ENCODE data around the gene OR10A2. TPM values are rescaled to one million over a fixed set of nuclear protein-coding genes. Genes with fewer than 3 reads are reported as not detected.

The OR10A2 gene
- polyA plus RNA-seq, 1 donor from 2014 or later, result not detected

DNA sequence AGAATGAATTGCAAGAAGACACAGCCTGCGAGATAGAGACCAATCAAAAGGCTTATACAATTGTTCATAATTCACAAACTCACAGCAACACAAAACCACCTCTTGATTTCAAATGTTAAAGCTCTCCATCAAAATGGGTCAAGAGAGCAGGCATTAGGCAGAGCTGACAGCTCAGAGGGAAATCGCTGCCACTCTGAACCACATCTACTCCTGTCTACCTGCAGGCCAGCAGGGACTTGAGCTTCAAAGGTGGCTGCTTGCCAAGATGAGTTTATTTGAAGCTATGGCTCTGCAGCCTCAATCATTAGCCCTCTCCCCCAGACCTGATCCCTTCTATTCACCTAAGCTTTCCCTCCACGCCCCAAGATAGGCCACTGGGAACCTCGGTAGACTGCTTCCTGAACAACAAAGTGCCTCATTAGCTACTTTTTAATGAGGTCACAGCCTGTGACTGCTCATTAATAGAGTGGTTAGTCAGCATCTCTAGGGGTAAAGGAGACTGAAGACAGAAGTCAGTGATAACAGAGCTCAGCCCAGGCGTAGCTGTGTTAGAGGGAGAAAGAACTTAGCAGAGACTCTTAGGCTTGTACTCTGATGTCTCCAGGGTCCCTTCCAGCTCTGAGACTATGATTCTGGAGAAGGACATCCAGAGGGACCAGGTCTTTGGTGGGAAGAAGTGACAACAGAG is 38.6 kb upstream of the OR10A2 start:
- Histone ChIP-seq H3K79me2 (replicated peaks; ENCODE audit: insufficient read depth, low read length) (no peaks in the 10 kb centered on the region), H3K36me3 (ENCODE audit: insufficient read depth, low read length) (no peaks in the 10 kb centered on the region), H3K4me2 (ENCODE audit: low read length) (no peak overlapping the region), H3K4me3 (ENCODE audit: low read length) (no peak overlapping the region), H3K9me3 (ENCODE audit: low read length) (peaks cover 5% of the 10 kb centered on the region), H3K27ac (ENCODE audit: low read length) (no peak overlapping the region), H3K9me2 (ENCODE audit: insufficient read depth, low read length) (no peaks in the 10 kb centered on the region), H3K27me3 (ENCODE audit: insufficient read depth, low read depth, low read length) (no peaks in the 10 kb centered on the region), H3F3A (ENCODE audit: insufficient read depth, low read length, poor library complexity, severe bottlenecking) (no peaks in the 10 kb centered on the region), H4K20me1 (ENCODE audit: insufficient read depth) (no peaks in the 10 kb centered on the region), H3K9ac (ENCODE audit: low read length) (no peak overlapping the region), H2AFZ (ENCODE audit: low read depth, low read length) (no peak overlapping the region)
- TF ChIP-seq EZH2 (IDR thresholded peaks at IDR 0.05; ENCODE audit: borderline replicate concordance, insufficient read depth, low read length, poor library complexity, severe bottlenecking), result no peak

DNA sequence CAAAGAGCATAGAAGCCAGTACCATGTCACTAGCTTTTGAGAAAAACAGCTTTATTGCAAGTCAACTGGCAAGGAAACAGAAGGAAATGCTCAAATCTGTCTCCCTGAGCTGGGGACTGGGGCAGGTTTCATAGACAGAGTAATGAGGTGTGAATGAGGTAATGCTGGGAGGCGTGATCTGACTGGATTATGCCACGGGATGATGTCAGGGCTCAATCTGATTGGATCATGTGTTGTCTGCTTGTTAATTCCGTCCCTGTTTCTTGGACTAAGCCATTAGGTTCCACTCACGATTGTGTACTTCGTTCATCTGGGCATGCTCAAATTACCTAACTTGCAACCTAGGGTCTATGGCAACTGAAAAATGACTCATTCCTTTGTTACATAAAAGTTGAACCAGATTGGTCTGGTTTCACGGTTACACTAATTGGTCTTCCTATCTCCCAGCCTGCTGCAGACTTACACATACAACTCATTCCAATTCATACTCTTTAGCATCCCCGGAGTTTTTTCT is 37.6 kb upstream of the OR10A2 start:
- H3K9me2 ChIP-seq (ENCODE audit: insufficient read depth, low read length), result no peaks in the 10 kb centered on the region
- TF ChIP-seq EP300 (conservative IDR thresholded peaks at IDR 0.05; ENCODE audit: poor library complexity, severe bottlenecking), result no peak
- H4K20me1 ChIP-seq (ENCODE audit: insufficient read depth), result no peaks in the 10 kb centered on the region
- H3K4me2 ChIP-seq (ENCODE audit: low read length), result no peak overlapping the region
- no peaks in the 10 kb centered on the region for H3F3A ChIP-seq (ENCODE audit: insufficient read depth, low read length, poor library complexity, severe bottlenecking)
- no peak overlapping the region for H3K9ac ChIP-seq (ENCODE audit: low read length)
- no peak overlapping the region for H3K4me3 ChIP-seq (ENCODE audit: low read length)
- no peaks in the 10 kb centered on the region for H3K27me3 ChIP-seq (ENCODE audit: insufficient read depth, low read depth, low read length)
- no peaks in the 10 kb centered on the region for H3K79me2 ChIP-seq (replicated peaks; ENCODE audit: insufficient read depth, low read length)
- no peaks in the 10 kb centered on the region for H3K36me3 ChIP-seq (ENCODE audit: insufficient read depth, low read length)
- H2AFZ ChIP-seq (ENCODE audit: low read depth, low read length), result no peak overlapping the region
- no peak overlapping the region for H3K27ac ChIP-seq (ENCODE audit: low read length)
- peaks cover 4% of the 10 kb centered on the region for H3K9me3 ChIP-seq (ENCODE audit: low read length)

DNA sequence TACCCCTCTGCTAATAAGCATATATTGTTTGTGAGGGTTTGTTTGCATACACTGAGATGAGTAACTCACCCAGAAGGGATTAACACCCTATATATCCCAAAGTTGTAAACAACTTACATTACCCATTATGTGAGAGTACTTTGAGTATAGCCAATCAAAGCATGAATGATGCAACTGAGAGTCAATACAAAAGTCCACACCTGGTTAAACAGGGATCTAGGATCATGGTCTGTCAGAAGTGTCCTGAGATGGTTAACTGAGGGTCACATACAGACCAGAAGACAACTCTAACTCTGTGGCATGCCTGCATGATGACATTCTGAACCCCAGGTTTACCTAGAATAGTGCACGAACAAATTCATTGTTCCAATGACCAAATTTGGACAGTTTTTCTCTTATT is 34.8 kb upstream of the OR10A2 start:
- Histone ChIP-seq H3K4me3 (ENCODE audit: low read length) (no peak overlapping the region), H3K9me3 (ENCODE audit: low read length) (no peaks in the 10 kb centered on the region), H3K27me3 (ENCODE audit: insufficient read depth, low read depth, low read length) (no peaks in the 10 kb centered on the region), H3K4me2 (ENCODE audit: low read length) (no peak overlapping the region), H2AFZ (ENCODE audit: low read depth, low read length) (no peak overlapping the region), H3K9ac (ENCODE audit: low read length) (no peak overlapping the region), H4K20me1 (ENCODE audit: insufficient read depth) (no peaks in the 10 kb centered on the region), H3K79me2 (replicated peaks; ENCODE audit: insufficient read depth, low read length) (no peaks in the 10 kb centered on the region), H3F3A (ENCODE audit: insufficient read depth, low read length, poor library complexity, severe bottlenecking) (no peaks in the 10 kb centered on the region), H3K27ac (ENCODE audit: low read length) (no peak overlapping the region), H3K36me3 (ENCODE audit: insufficient read depth, low read length) (no peaks in the 10 kb centered on the region), H3K9me2 (ENCODE audit: insufficient read depth, low read length) (no peaks in the 10 kb centered on the region)
- TF ChIP-seq EZH2 (IDR thresholded peaks at IDR 0.05; ENCODE audit: borderline replicate concordance, insufficient read depth, low read length, poor library complexity, severe bottlenecking) (no peak), MXI1 (conservative IDR thresholded peaks at IDR 0.05; ENCODE audit: poor library complexity, severe bottlenecking) (no peak), RAD21 (conservative IDR thresholded peaks at IDR 0.05) (no peak), EP300 (conservative IDR thresholded peaks at IDR 0.05; ENCODE audit: poor library complexity, severe bottlenecking) (no peak), TAF1 (IDR thresholded peaks at IDR 0.05; ENCODE audit: low read depth) (no peak), SMC3 (conservative IDR thresholded peaks at IDR 0.05; ENCODE audit: poor library complexity) (no peak), POLR2AphosphoS5 (IDR thresholded peaks at IDR 0.05) (no peak)
- TF ChIP-seq, protein P1, sequence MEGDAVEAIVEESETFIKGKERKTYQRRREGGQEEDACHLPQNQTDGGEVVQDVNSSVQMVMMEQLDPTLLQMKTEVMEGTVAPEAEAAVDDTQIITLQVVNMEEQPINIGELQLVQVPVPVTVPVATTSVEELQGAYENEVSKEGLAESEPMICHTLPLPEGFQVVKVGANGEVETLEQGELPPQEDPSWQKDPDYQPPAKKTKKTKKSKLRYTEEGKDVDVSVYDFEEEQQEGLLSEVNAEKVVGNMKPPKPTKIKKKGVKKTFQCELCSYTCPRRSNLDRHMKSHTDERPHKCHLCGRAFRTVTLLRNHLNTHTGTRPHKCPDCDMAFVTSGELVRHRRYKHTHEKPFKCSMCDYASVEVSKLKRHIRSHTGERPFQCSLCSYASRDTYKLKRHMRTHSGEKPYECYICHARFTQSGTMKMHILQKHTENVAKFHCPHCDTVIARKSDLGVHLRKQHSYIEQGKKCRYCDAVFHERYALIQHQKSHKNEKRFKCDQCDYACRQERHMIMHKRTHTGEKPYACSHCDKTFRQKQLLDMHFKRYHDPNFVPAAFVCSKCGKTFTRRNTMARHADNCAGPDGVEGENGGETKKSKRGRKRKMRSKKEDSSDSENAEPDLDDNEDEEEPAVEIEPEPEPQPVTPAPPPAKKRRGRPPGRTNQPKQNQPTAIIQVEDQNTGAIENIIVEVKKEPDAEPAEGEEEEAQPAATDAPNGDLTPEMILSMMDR (IDR thresholded peaks at IDR 0.05; ENCODE audit: poor library complexity, severe bottlenecking), result no peak
- TF ChIP-seq, protein P2, sequence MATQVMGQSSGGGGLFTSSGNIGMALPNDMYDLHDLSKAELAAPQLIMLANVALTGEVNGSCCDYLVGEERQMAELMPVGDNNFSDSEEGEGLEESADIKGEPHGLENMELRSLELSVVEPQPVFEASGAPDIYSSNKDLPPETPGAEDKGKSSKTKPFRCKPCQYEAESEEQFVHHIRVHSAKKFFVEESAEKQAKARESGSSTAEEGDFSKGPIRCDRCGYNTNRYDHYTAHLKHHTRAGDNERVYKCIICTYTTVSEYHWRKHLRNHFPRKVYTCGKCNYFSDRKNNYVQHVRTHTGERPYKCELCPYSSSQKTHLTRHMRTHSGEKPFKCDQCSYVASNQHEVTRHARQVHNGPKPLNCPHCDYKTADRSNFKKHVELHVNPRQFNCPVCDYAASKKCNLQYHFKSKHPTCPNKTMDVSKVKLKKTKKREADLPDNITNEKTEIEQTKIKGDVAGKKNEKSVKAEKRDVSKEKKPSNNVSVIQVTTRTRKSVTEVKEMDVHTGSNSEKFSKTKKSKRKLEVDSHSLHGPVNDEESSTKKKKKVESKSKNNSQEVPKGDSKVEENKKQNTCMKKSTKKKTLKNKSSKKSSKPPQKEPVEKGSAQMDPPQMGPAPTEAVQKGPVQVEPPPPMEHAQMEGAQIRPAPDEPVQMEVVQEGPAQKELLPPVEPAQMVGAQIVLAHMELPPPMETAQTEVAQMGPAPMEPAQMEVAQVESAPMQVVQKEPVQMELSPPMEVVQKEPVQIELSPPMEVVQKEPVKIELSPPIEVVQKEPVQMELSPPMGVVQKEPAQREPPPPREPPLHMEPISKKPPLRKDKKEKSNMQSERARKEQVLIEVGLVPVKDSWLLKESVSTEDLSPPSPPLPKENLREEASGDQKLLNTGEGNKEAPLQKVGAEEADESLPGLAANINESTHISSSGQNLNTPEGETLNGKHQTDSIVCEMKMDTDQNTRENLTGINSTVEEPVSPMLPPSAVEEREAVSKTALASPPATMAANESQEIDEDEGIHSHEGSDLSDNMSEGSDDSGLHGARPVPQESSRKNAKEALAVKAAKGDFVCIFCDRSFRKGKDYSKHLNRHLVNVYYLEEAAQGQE (IDR thresholded peaks at IDR 0.05; ENCODE audit: borderline replicate concordance), result no peak
